ENCODE data around the gene RSU1. TPM values are rescaled to one million over a fixed set of nuclear protein-coding genes. Genes with fewer than 3 reads are reported as not detected.

The RSU1 gene
- polyA plus RNA-seq, 1 donor (not counting 4 experiments of a cell fraction or from before 2014, with no cell fraction given): 125 TPM

- H2AFZ ChIP-seq (ENCODE audit: control insufficient read depth, low read length): no peak overlapping the region
- H3K9me3 ChIP-seq (ENCODE audit: control insufficient read depth, low read depth, low read length): peaks cover 2% of the 10 kb centered on the region
- no peaks in the 10 kb centered on the region for H3K9me1 ChIP-seq (ENCODE audit: control insufficient read depth, extremely low read depth, insufficient read depth, low read length)
- H4K20me1 ChIP-seq (ENCODE audit: control insufficient read depth, extremely low read depth, insufficient read depth, low read length): no peaks in the 10 kb centered on the region
- H3K36me3 ChIP-seq (ENCODE audit: control insufficient read depth in 2 of 2, extremely low read depth in 1 of 2, insufficient read depth in 2 of 2, low read length in 2 of 2): no peaks in the 10 kb centered on the region
- H3K4me1 ChIP-seq (ENCODE audit: control insufficient read depth, extremely low read depth, insufficient read depth, low read length): peaks cover 8% of the 10 kb centered on the region
- TF ChIP-seq CTCF (optimal IDR thresholded peaks at IDR 0.05 in 1 of 3, IDR thresholded peaks at IDR 0.05 in 1 of 3, conservative IDR thresholded peaks at IDR 0.05 in 1 of 3; ENCODE audit: extremely low read depth in 1 of 3, insufficient read depth in 2 of 3, low read length in 3 of 3) (no peak), EZH2 (IDR thresholded peaks at IDR 0.05; ENCODE audit: low read length) (no peak)
- no peak overlapping the region for H3K4me3 ChIP-seq (ENCODE audit: control insufficient read depth in 2 of 3, extremely low read depth in 1 of 3, insufficient read depth in 2 of 3, low read depth in 1 of 3, low read length in 3 of 3)
- H3K79me2 ChIP-seq (ENCODE audit: control insufficient read depth, insufficient read depth, low read length): no peaks in the 10 kb centered on the region
- dilution Hi-C loops (cut with MboI; ENCODE audit: extremely low pct_ligation_motif_present, low sequenced_read_pairs): loop anchor here (25.0 kb wide), 1 partner anchor 935 kb away; no protein-coding TSS in a partner anchor
- H3K9ac ChIP-seq (ENCODE audit: control insufficient read depth, extremely low read depth, insufficient read depth, low read length): no peak overlapping the region
- FAIRE-seq (no peak), DNase-seq (ENCODE audit: low read depth, low spot score) (no peak)
- no peak overlapping the region for H3K27ac ChIP-seq (ENCODE audit: control insufficient read depth, insufficient read depth, low read length)
- no peaks in the 10 kb centered on the region for H3K27me3 ChIP-seq (ENCODE audit: control insufficient read depth, extremely low read depth, insufficient read depth, low read length)
- no peak overlapping the region for H3K4me2 ChIP-seq (ENCODE audit: control insufficient read depth, extremely low read depth, insufficient read depth, low read depth, low read length)
Measured at GRCh38 chr10:16822027-16822426, 4.8 kb upstream of the RSU1 start.

- no peaks in the 10 kb centered on the region for H4K20me1 ChIP-seq (ENCODE audit: control insufficient read depth, extremely low read depth, insufficient read depth, low read length)
- H3K9me3 ChIP-seq (ENCODE audit: control insufficient read depth, low read depth, low read length): peaks cover 2% of the 10 kb centered on the region
- H2AFZ ChIP-seq (ENCODE audit: control insufficient read depth, low read length): no peak overlapping the region
- H3K9me1 ChIP-seq (ENCODE audit: control insufficient read depth, extremely low read depth, insufficient read depth, low read length): no peaks in the 10 kb centered on the region
- H3K4me1 ChIP-seq (ENCODE audit: control insufficient read depth, extremely low read depth, insufficient read depth, low read length): peaks cover 15% of the 10 kb centered on the region
- H3K36me3 ChIP-seq (ENCODE audit: control insufficient read depth in 2 of 2, extremely low read depth in 1 of 2, insufficient read depth in 2 of 2, low read length in 2 of 2): no peaks in the 10 kb centered on the region
- H3K27ac ChIP-seq (ENCODE audit: control insufficient read depth, insufficient read depth, low read length): no peak overlapping the region
- TF ChIP-seq CTCF (optimal IDR thresholded peaks at IDR 0.05 in 1 of 3, IDR thresholded peaks at IDR 0.05 in 1 of 3, conservative IDR thresholded peaks at IDR 0.05 in 1 of 3; ENCODE audit: extremely low read depth in 1 of 3, insufficient read depth in 2 of 3, low read length in 3 of 3) (no peak), EZH2 (IDR thresholded peaks at IDR 0.05; ENCODE audit: low read length) (no peak)
- H3K4me2 ChIP-seq (ENCODE audit: control insufficient read depth, extremely low read depth, insufficient read depth, low read depth, low read length): no peak overlapping the region
- no peaks in the 10 kb centered on the region for H3K27me3 ChIP-seq (ENCODE audit: control insufficient read depth, extremely low read depth, insufficient read depth, low read length)
- DNase-seq (ENCODE audit: low read depth, low spot score) (no peak), FAIRE-seq (no peak)
- dilution Hi-C loops (cut with MboI; ENCODE audit: extremely low pct_ligation_motif_present, low sequenced_read_pairs): loop anchor here (25.0 kb wide), 1 partner anchor 933 kb away; no protein-coding TSS in a partner anchor
- H3K4me3 ChIP-seq (ENCODE audit: control insufficient read depth in 2 of 3, extremely low read depth in 1 of 3, insufficient read depth in 2 of 3, low read depth in 1 of 3, low read length in 3 of 3): no peak overlapping the region
- H3K79me2 ChIP-seq (ENCODE audit: control insufficient read depth, insufficient read depth, low read length): peaks cover 15% of the 10 kb centered on the region
- H3K9ac ChIP-seq (ENCODE audit: control insufficient read depth, extremely low read depth, insufficient read depth, low read length): no peak overlapping the region
Measured at GRCh38 chr10:16820421-16820820, 3.2 kb upstream of the RSU1 start.
